Measurements from ENCODE around the gene CREG2. TPM values are rescaled to one million over a fixed set of nuclear protein-coding genes. Genes with fewer than 3 reads are reported as not detected.
A peak's percentile ranks its signal among the peaks of the same experiment; 100 is the strongest.

The CREG2 gene
- total and polyA plus RNA-seq, 2 donors (not counting 1 experiment from before 2014, with no cell fraction given): 0.10 TPM; not detected in 1

- H3K9ac ChIP-seq (ENCODE audit: low read length): peak overlapping the region; percentile 27
- intact Hi-C loops (cut with micrococcal nuclease): no loop called here
- ATAC-seq (ENCODE audit: low read depth) (peak; percentile 31), DNase-seq (peak; percentile 24)
- peaks cover 19 to 20% of the 10 kb centered on the region in 2 donors for H3K4me1 ChIP-seq (ENCODE audit: control insufficient read depth in 2 of 2, insufficient read depth in 2 of 2, low read length in 2 of 2)
- ChIA-PET CTCF (interaction anchor here (1.1 to 3.7 kb wide), 4 partner anchors 11 to 25 kb away, joined by 3 to 17 read pairs (median 6); no protein-coding TSS in a partner anchor), POLR2A (no interaction called here)
- Mint-ChIP-seq H3K4me1 (peaks cover 28% of the 10 kb centered on the region), H3K27ac (peak overlapping the region; percentile 55), H3K9me3 (ENCODE audit: insufficient read depth) (no peaks in the 10 kb centered on the region), H3K4me3 (peak overlapping the region; percentile 56), H3K27me3 (peaks cover 7% of the 10 kb centered on the region)
- H3K27me3 ChIP-seq (replicated peaks in 1 of 4; ENCODE audit: control extremely low read depth in 1 of 4, control insufficient read depth in 3 of 4, insufficient read depth in 4 of 4, low read length in 3 of 4): no peaks in the 10 kb centered on the region
- H2AFZ ChIP-seq (ENCODE audit: insufficient read depth, low read depth, low read length, poor library complexity, severe bottlenecking): peak overlapping the region; percentile 4
- H3K4me2 ChIP-seq (replicated peaks; ENCODE audit: low read depth, low read length, poor library complexity, severe bottlenecking): peak overlapping the region; percentile 58
- no peaks in the 10 kb centered on the region for H4K20me1 ChIP-seq (ENCODE audit: control insufficient read depth, insufficient read depth, low read length, poor library complexity, severe bottlenecking)
- no peaks in the 10 kb centered on the region for H3K9me3 ChIP-seq (ENCODE audit: control extremely low read depth in 1 of 3, control insufficient read depth in 2 of 3, insufficient read depth in 1 of 3, low read length in 2 of 3)
- H3K36me3 ChIP-seq (replicated peaks in 1 of 2; ENCODE audit: control extremely low read depth in 1 of 2, control insufficient read depth in 1 of 2, extremely low read depth in 1 of 2, insufficient read depth in 2 of 2, low read length in 1 of 2): no peaks in the 10 kb centered on the region
- WGBS (ENCODE audit: insufficient coverage): 70% methylated on average over 4 of the region's 4 CpGs
- H3K4me3 ChIP-seq (ENCODE audit: control extremely low read depth in 1 of 5, extremely low read depth in 1 of 5, insufficient read depth in 1 of 5, low read depth in 2 of 5, low read length in 4 of 5): peak overlapping the region in 2 of 5 experiments; percentile 12 to 31
- H3K27ac ChIP-seq (ENCODE audit: low read length in 2 of 2): no peak overlapping the region
- H3K79me2 ChIP-seq (ENCODE audit: control insufficient read depth, insufficient read depth, low read length): no peaks in the 10 kb centered on the region
- TF ChIP-seq EZH2 (IDR thresholded peaks at IDR 0.05; ENCODE audit: borderline replicate concordance, insufficient read depth, low read depth, low read length, poor library complexity, severe bottlenecking) (no peak), CTCF (IDR thresholded peaks at IDR 0.05) (no peak)
Measured at GRCh38 chr2:101361121-101361520, 26.2 kb downstream of the CREG2 start.

- CTCF ChIA-PET: interaction anchor here (3.7 kb wide), 1 partner anchor 18 kb away, joined by 17 read pairs; no protein-coding TSS in a partner anchor
- H3K79me2 ChIP-seq (ENCODE audit: control insufficient read depth, insufficient read depth, low read length): no peaks in the 10 kb centered on the region
- peaks cover 7% of the 10 kb centered on the region for H3K27me3 Mint-ChIP-seq
- no peak for DNase-seq
- POLR2A ChIA-PET: no interaction called here
- H3K9ac ChIP-seq (ENCODE audit: low read length): no peak overlapping the region
- peaks cover 19 to 20% of the 10 kb centered on the region in 2 donors for H3K4me1 ChIP-seq (ENCODE audit: control insufficient read depth in 2 of 2, insufficient read depth in 2 of 2, low read length in 2 of 2)
- peaks cover 28% of the 10 kb centered on the region for H3K4me1 Mint-ChIP-seq
- no peaks in the 10 kb centered on the region for H4K20me1 ChIP-seq (ENCODE audit: control insufficient read depth, insufficient read depth, low read length, poor library complexity, severe bottlenecking)
- no peak for TF ChIP-seq CTCF (IDR thresholded peaks at IDR 0.05)
- no peak for TF ChIP-seq EZH2 (IDR thresholded peaks at IDR 0.05; ENCODE audit: borderline replicate concordance, insufficient read depth, low read depth, low read length, poor library complexity, severe bottlenecking)
- no peak overlapping the region for H3K27ac Mint-ChIP-seq
- no peaks in the 10 kb centered on the region for H3K36me3 ChIP-seq (replicated peaks in 1 of 2; ENCODE audit: control extremely low read depth in 1 of 2, control insufficient read depth in 1 of 2, extremely low read depth in 1 of 2, insufficient read depth in 2 of 2, low read length in 1 of 2)
- 75% methylated on average over 1 of the region's 4 CpGs for WGBS (ENCODE audit: insufficient coverage)
- H2AFZ ChIP-seq (ENCODE audit: insufficient read depth, low read depth, low read length, poor library complexity, severe bottlenecking): no peak overlapping the region
- H3K9me3 Mint-ChIP-seq (ENCODE audit: insufficient read depth): no peaks in the 10 kb centered on the region
- no peak overlapping the region for H3K4me3 Mint-ChIP-seq
- ATAC-seq (ENCODE audit: low read depth): no peak
- no peaks in the 10 kb centered on the region for H3K27me3 ChIP-seq (replicated peaks in 1 of 4; ENCODE audit: control extremely low read depth in 1 of 4, control insufficient read depth in 3 of 4, insufficient read depth in 4 of 4, low read length in 3 of 4)
- no peak overlapping the region for H3K27ac ChIP-seq (ENCODE audit: low read length in 2 of 2)
- H3K9me3 ChIP-seq (ENCODE audit: control extremely low read depth in 1 of 3, control insufficient read depth in 2 of 3, insufficient read depth in 1 of 3, low read length in 2 of 3): no peaks in the 10 kb centered on the region
- intact Hi-C loops (cut with micrococcal nuclease): no loop called here
- H3K4me2 ChIP-seq (replicated peaks; ENCODE audit: low read depth, low read length, poor library complexity, severe bottlenecking): no peak overlapping the region
- no peak overlapping the region for H3K4me3 ChIP-seq (ENCODE audit: control extremely low read depth in 1 of 5, extremely low read depth in 1 of 5, insufficient read depth in 1 of 5, low read depth in 2 of 5, low read length in 4 of 5)
Measured at GRCh38 chr2:101360232-101360631, 27.1 kb downstream of the CREG2 start.

Measured in B cell (primary cell).